CD14-positive monocyte (primary cell): Measurements from ENCODE around the gene ZNF687. TPM values are rescaled to one million over a fixed set of nuclear protein-coding genes. Genes with fewer than 3 reads are reported as not detected.

Source experiments
- DNase-seq, 3 donors: peaks; one replicate each; pipeline ENCODE4 v3.0.0-alpha.2; 2011 to 2022
- H2AFZ ChIP-seq: 2 replicates; pipeline ENCODE4 v1.6.0; 2012; ENCODE audit warnings: mild to moderate bottlenecking, low read depth, low read length, inconsistent platforms; ENCODE audit not compliant: insufficient read depth, poor library complexity, severe bottlenecking
- H3K27ac ChIP-seq, 2 donors: 1 replicate in 1 of 2; 2 replicates in 1 of 2; pipeline ENCODE4 v1.5.1; 2012 to 2013; ENCODE audit warnings: low read length in 2 of 2, control low read depth in 1 of 2, inconsistent platforms in 1 of 2, low read depth in 1 of 2, mild to moderate bottlenecking in 1 of 2
- H3K27me3 ChIP-seq, 2 donors: one replicate each; pipeline versions ENCODE4 v1.6.0 to v1.6.1; 2011 to 2013; ENCODE audit warnings: low read length in 2 of 2; ENCODE audit not compliant: control insufficient read depth in 2 of 2, insufficient read depth in 2 of 2
- H3K36me3 ChIP-seq, 2 donors: replicated peaks in 1 of 2; 1 replicate in 1 of 2; 2 replicates in 1 of 2; pipeline versions ENCODE4 v1.5.1 to v1.6.1; 2012 to 2013; ENCODE audit warnings: low read length in 2 of 2, control low read depth in 1 of 2, inconsistent platforms in 1 of 2, mild to moderate bottlenecking in 1 of 2; ENCODE audit not compliant: insufficient read depth in 2 of 2, control insufficient read depth in 1 of 2
- H3K4me1 ChIP-seq, 2 donors: 1 replicate in 1 of 2; 2 replicates in 1 of 2; pipeline versions ENCODE4 v1.5.1 to v1.6.1; 2012 to 2013; ENCODE audit warnings: low read length in 2 of 2, control low read depth in 1 of 2, inconsistent platforms in 1 of 2, mild to moderate bottlenecking in 1 of 2, moderate library complexity in 1 of 2; ENCODE audit not compliant: insufficient read depth in 2 of 2, control insufficient read depth in 1 of 2
- H3K4me2 ChIP-seq: replicated peaks from 2 replicates; pipeline ENCODE3; 2012; ENCODE audit warnings: low read length, moderate library complexity, mild to moderate bottlenecking; ENCODE audit not compliant: poor library complexity, severe bottlenecking; ENCODE audit errors: extremely low read depth
- H3K4me3 ChIP-seq, 3 experiments: fragments of 200-600 bp in 1 of 3; sonication (generic) in 1 of 3; replicated peaks in 1 of 3; 1 replicate in 2 of 3; 2 replicates in 1 of 3; pipeline ENCODE4 v1.5.1; 2011 to 2013; ENCODE audit warnings: low read length in 3 of 3, mild to moderate bottlenecking in 3 of 3, control low read depth in 2 of 3, low read depth in 2 of 3, inconsistent platforms in 1 of 3, moderate library complexity in 1 of 3
- H3K79me2 ChIP-seq: 2 replicates; pipeline ENCODE4 v1.6.0; 2012; ENCODE audit warnings: mild to moderate bottlenecking, control low read depth, inconsistent platforms, low read length, moderate library complexity; ENCODE audit not compliant: insufficient read depth
- H3K9ac ChIP-seq: 2 replicates; pipeline ENCODE4 v1.6.0; 2017; ENCODE audit warnings: low read length, mild to moderate bottlenecking; ENCODE audit not compliant: insufficient read depth, poor library complexity, severe bottlenecking
- H3K9me3 ChIP-seq, 2 donors: replicated peaks in 1 of 2; 1 replicate in 1 of 2; 2 replicates in 1 of 2; pipeline versions ENCODE4 v1.5.1 to v1.6.1; 2012 to 2013; ENCODE audit warnings: low read length in 2 of 2, control low read depth in 1 of 2; ENCODE audit not compliant: control insufficient read depth in 1 of 2, insufficient read depth in 1 of 2
- H4K20me1 ChIP-seq: 2 replicates; pipeline ENCODE4 v1.6.0; 2012; ENCODE audit warnings: mild to moderate bottlenecking, low read length, control low read depth, moderate library complexity; ENCODE audit not compliant: insufficient read depth
- H3K27ac Mint-ChIP-seq, 7 donors: one replicate each; pipeline ENCODE4 v1.8.0; 2020; ENCODE audit warnings: mild to moderate bottlenecking in 7 of 7, mixed read lengths in 7 of 7, moderate library complexity in 6 of 7, inconsistent platforms in 2 of 7
- H3K27me3 Mint-ChIP-seq, 3 donors: one replicate each; pipeline ENCODE4 v1.8.0; 2021 to 2022; ENCODE audit warnings: low read depth in 3 of 3, mild to moderate bottlenecking in 3 of 3, mixed read lengths in 3 of 3, moderate library complexity in 3 of 3, inconsistent platforms in 1 of 3
- H3K36me3 Mint-ChIP-seq, 2 donors: one replicate each; pipeline ENCODE4 v1.8.0; 2020; ENCODE audit warnings: mixed read lengths in 2 of 2, inconsistent platforms in 1 of 2, mild to moderate bottlenecking in 1 of 2
- H3K4me1 Mint-ChIP-seq: one replicate; pipeline ENCODE4 v1.8.0; 2020; ENCODE audit warnings: mild to moderate bottlenecking, mixed read lengths
- H3K4me3 Mint-ChIP-seq, 2 donors: one replicate each; pipeline ENCODE4 v1.8.0; 2020; ENCODE audit warnings: mild to moderate bottlenecking in 2 of 2, mixed read lengths in 2 of 2, moderate library complexity in 1 of 2
- H3K9me3 Mint-ChIP-seq, 7 donors: one replicate each; pipeline ENCODE4 v1.8.0; 2020 to 2022; ENCODE audit warnings: mixed read lengths in 7 of 7, mild to moderate bottlenecking in 6 of 7, moderate library complexity in 6 of 7, inconsistent platforms in 2 of 7
- WGBS: methylation state at CpG from one replicate; pipeline ENCODE4 v1.1.5; 2013; ENCODE audit warnings: missing lambda C conversion rate; ENCODE audit not compliant: insufficient coverage; 5-methylcytosine and 5-hydroxymethylcytosine counted together
- intact Hi-C, 2 donors: fragments of 100-400 bp; cut with micrococcal nuclease; formaldehyde crosslinking; loops; one replicate each; pipeline versions ENCODE4 v1.15.0 to v1.15.1; 2023
- polyA plus RNA-seq, 3 donors: library from polyadenylated mRNA; depleted of rRNA in 1 of 3; unstranded in 2 of 3; stranded (reverse) in 1 of 3; fragments of 300-500 nt in 2 of 3; fragments of >200 nt in 1 of 3; fragmentation: Illumina TruSeq in 2 of 3; gene quantifications; 1 replicate in 2 of 3; 2 replicates in 1 of 3; pipeline ENCODE4 v1.2.3, GENCODE V29; 2012 to 2021
- TF ChIP-seq, protein P1 (sequence below): fragments of 200-600 bp; IDR thresholded peaks from one replicate; pipeline ENCODE4 v1.8.0; 2022; ENCODE audit warnings: antibody characterized with exemption, mild to moderate bottlenecking

Gene ZNF687
- polyA plus RNA-seq, 3 donors: 1.3 to 26.5 (median 1.8) TPM

- H3K4me3 Mint-ChIP-seq: no peak overlapping the region
- no peaks in the 10 kb centered on the region for H3K9me3 ChIP-seq
- no peaks in the 10 kb centered on the region for H3K27me3 ChIP-seq
- H3K4me3 ChIP-seq: no peak overlapping the region
- WGBS: 100% methylated on average over 4 of the region's 6 CpGs
- TF ChIP-seq, protein P1, sequence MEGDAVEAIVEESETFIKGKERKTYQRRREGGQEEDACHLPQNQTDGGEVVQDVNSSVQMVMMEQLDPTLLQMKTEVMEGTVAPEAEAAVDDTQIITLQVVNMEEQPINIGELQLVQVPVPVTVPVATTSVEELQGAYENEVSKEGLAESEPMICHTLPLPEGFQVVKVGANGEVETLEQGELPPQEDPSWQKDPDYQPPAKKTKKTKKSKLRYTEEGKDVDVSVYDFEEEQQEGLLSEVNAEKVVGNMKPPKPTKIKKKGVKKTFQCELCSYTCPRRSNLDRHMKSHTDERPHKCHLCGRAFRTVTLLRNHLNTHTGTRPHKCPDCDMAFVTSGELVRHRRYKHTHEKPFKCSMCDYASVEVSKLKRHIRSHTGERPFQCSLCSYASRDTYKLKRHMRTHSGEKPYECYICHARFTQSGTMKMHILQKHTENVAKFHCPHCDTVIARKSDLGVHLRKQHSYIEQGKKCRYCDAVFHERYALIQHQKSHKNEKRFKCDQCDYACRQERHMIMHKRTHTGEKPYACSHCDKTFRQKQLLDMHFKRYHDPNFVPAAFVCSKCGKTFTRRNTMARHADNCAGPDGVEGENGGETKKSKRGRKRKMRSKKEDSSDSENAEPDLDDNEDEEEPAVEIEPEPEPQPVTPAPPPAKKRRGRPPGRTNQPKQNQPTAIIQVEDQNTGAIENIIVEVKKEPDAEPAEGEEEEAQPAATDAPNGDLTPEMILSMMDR: no peak
- DNase-seq: no peak
- H3K4me2 ChIP-seq: no peak overlapping the region
- H3K79me2 ChIP-seq: peaks cover 16% of the 10 kb centered on the region
- peaks cover 7 to 11% of the 10 kb centered on the region in 2 donors for H3K4me1 ChIP-seq
- peak overlapping the region in 1 of 2 donors; percentile 53 for H3K27ac ChIP-seq
- no peak overlapping the region for H3K9ac ChIP-seq
- peaks cover 16% of the 10 kb centered on the region for H3K4me1 Mint-ChIP-seq
- intact Hi-C loops: no loop called here
- H3K36me3 Mint-ChIP-seq: peaks cover 81 to 97% of the 10 kb centered on the region in 2 donors
- H2AFZ ChIP-seq: no peak overlapping the region
- H3K27ac Mint-ChIP-seq: peak overlapping the region in 3 of 7 donors; percentile 9 to 84 (median 40)
- peaks cover 0 to 2% (median 0%) of the 10 kb centered on the region in 7 donors for H3K9me3 Mint-ChIP-seq
- peaks cover 63% of the 10 kb centered on the region for H4K20me1 ChIP-seq
- peaks cover 0 to 2% (median 0%) of the 10 kb centered on the region in 3 donors for H3K27me3 Mint-ChIP-seq
- H3K36me3 ChIP-seq: peaks cover 94 to 98% of the 10 kb centered on the region in 2 donors
These were observed 11.0 kb downstream of the ZNF687 start for GRCh38 chr1:151293093-151293492.

GRCh38 chr1:151294742-151295462 lies 12.8 kb downstream of the ZNF687 start:
- H3K9me3 Mint-ChIP-seq: no peaks in the 10 kb centered on the region
- Histone ChIP-seq H3K36me3 (peaks cover 94 to 98% of the 10 kb centered on the region in 2 donors), H3K27ac (peak overlapping the region in 1 of 2 donors; percentile 46), H3K4me2 (no peak overlapping the region), H3K4me3 (no peak overlapping the region), H4K20me1 (peaks cover 51% of the 10 kb centered on the region), H3K9ac (no peak overlapping the region), H3K9me3 (no peaks in the 10 kb centered on the region), H3K27me3 (no peaks in the 10 kb centered on the region), H3K79me2 (no peaks in the 10 kb centered on the region), H3K4me1 (peaks cover 0 to under 1% of the 10 kb centered on the region in 2 donors), H2AFZ (no peak overlapping the region)
- peaks cover 84 to 97% of the 10 kb centered on the region in 2 donors for H3K36me3 Mint-ChIP-seq
- DNase-seq: no peak
- 92% methylated on average over 2 of the region's 2 CpGs for WGBS
- H3K4me3 Mint-ChIP-seq: no peak overlapping the region
- H3K27ac Mint-ChIP-seq: peak overlapping the region in 3 of 7 donors; percentile 10 to 36 (median 35)
- peaks cover 0 to 2% (median 0%) of the 10 kb centered on the region in 3 donors for H3K27me3 Mint-ChIP-seq
- TF ChIP-seq, protein P1: no peak
- peaks cover 5% of the 10 kb centered on the region for H3K4me1 Mint-ChIP-seq
- intact Hi-C loops: no loop called here
